ENCODE measurements around the gene C1orf21.
"Not testable (repeated sequence)": the region's sequence is repeated elsewhere in the genome, so short reads cannot be mapped to it uniquely, and the experiment has no call there.

C1orf21 gene

DNA sequence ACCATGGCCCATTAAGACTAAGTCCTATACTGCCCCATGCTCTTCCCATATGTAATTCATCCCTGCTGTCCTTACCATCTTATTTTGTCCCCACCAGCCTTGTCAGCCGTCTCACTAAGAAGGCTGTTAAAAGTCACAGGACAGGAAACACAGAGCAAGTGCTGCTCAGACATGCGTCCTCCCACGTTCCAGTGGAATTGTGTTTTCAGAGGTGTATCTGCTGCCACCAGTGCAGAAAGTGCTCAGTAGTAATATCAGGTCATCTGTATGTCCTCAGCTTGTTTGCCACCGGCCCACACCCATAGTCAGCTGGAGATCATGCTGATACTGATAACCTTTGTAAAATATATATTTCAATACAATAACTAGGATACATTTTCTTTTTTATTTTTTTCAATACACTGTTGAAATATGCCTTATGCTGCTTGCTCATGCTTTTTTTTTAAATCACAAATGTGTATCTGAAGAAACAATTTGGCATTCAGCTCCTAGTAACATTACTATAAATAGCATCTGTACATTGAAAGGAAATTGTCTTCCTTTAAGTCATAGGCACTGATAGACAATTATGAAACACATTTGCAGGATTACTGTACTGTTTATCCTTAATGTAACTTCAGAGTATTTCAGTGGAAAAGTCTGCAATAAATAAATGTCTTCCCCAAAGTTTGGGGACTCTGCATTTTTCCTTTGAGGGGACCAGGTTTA, 211.0 kb downstream of the C1orf21 start:
- peak; percentile 42 to 44 for DNase-seq (ENCODE audit: low read depth in 2 of 2)

GRCh38 chr1:184598403-184599193, 211.8 kb downstream of the C1orf21 start:
- no peak for DNase-seq (ENCODE audit: low read depth in 2 of 2)

DNA sequence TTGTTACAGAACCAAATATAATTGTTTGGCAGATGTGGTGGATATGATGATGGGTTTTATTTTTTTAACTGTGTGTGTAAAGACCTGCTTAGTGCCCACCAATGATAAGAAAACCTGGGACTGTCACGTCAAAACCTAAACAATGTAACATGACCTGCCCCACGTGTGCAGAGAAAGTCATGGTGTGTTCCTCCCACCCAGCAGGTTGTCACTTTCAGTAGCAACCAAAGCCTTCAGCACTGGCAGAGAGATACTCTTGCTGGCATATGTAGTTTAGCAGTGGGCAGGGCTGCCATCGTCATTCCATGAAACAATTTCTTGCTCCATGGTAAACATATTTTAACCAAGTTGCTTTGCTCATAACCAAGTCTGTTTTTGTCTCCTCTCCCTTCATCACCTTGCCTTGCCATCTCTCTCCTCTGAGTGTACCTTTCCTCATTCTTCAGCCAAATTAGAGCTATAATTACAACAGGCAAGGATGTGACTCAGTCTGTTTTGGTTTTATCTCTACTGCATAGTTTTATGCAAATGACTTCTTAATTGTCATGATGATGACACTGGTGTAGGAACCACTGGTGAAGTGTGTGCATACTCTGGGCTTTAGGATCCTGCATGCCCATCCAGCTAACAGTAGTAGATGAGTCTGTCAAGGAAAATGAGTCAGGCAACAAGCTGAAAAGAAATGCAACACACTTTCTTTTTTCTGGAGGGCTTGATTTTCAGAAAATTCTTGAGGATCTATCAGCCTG, 217.5 kb downstream of the C1orf21 start:
- DNase-seq (ENCODE audit: low read depth in 2 of 2) = no peak

- no peak for DNase-seq (ENCODE audit: low read depth in 2 of 2)
These were observed 219.1 kb downstream of the C1orf21 start for GRCh38 chr1:184605941-184606340.

DNA sequence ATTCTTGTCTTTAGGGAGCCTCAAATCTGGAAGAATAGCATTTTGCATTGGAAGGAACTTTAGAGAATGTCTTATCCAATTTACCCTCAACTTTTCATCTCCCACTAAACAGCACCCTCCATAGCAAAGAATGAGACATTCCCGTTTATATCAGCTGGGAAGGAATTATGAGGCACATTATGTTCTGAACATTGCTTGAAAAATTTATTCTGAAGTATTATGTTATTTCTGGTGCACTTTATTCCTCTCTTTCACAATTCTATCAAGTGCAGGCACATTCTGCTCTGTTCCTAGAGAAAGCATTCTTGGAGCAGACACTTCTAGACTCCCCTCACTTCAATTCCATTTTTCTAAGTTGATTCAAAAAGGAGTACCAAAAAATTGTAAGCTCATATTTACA, 220.0 kb downstream of the C1orf21 start:
- DNase-seq (ENCODE audit: low read depth in 2 of 2) = no peak

GRCh38 chr1:184608581-184608980, 221.8 kb downstream of the C1orf21 start:
- no peak for DNase-seq (ENCODE audit: low read depth in 2 of 2)

GRCh38 chr1:184608990-184609389, 222.2 kb downstream of the C1orf21 start:
- DNase-seq (ENCODE audit: low read depth in 2 of 2) = no peak

DNA sequence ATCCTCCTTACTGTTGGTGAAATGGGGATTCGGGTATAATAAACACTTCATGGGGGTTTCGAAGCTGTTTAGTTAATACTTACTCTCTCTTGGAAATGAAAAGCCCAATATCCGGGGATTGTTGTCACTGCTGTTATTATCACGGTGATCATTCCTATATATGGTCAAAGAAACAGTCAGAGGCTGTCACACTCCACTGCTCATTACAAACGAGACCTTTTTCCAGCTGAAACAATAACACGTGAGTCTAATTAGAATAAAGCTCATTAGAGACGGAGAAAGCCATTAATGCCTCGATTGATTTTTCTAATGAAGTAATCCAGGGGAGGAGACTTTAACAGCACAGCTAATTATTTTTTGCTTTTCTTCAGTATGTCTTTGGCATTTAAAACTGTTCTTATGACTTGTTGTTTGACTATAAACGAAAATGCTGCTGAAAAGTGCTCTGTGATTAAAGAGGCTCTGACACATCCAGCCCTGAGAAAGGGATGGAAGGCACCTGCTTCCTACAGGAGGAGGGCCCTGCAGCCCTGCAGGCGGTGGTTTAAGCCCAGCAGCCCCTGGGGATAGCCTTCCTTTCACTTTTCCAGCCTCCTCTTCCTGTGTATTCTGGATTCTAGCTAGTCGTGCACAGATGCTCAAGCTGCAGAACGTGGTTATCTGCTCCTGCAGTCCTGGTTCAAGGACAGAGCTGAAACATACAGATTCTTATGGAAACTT, 224.2 kb downstream of the C1orf21 start:
- DNase-seq (ENCODE audit: low read depth in 2 of 2) = no peak

DNA sequence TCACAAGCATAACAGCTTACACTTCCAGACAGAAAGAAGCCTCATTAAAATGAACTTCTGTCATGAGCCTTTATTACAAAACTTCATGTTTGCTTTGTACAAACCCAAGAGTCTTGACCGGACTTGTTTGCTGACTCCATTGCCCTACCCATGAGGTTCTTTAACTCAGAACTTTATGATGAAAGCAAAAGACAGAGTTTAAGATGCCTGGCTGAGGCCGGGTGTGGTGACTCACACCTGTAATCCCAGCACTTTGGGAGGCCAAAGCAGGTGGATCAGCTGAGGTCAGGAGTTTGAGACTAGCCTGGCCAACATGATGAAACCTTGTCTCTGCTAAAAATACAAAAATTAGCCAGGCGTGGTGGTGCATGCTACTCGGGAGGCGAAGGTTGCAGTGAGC, 225.4 kb downstream of the C1orf21 start:
- not testable (repeated sequence) for DNase-seq (ENCODE audit: low read depth in 2 of 2)

GRCh38 chr1:184614667-184615066, 227.8 kb downstream of the C1orf21 start:
- DNase-seq (ENCODE audit: low read depth in 2 of 2) = no peak

DNA sequence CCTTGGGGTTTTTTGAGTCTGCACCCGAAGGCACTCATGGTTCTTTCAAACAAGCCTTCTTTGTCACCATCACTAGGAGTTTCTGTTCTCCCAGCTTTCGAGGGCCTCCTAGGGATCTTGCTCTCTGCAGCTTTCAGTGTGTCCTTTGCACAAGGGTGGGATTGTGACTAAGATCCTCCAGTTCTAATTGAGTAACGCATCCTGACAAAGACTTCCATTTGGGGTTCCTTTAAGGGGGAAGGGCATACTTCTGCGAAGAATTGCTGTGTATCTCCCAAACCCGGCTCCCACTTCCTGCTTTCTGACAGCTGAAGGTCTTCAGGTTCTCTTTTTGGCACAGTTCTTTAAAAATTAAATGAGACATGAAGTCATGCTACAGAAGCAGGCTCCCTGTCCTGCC, 228.5 kb downstream of the C1orf21 start:
- no peak for DNase-seq (ENCODE audit: low read depth in 2 of 2)

GRCh38 chr1:184616504-184616903, 229.7 kb downstream of the C1orf21 start:
- DNase-seq (ENCODE audit: low read depth in 2 of 2) = no peak

GRCh38 chr1:184617433-184618029, 230.7 kb downstream of the C1orf21 start:
- no peak for DNase-seq (ENCODE audit: low read depth in 2 of 2)

DNA sequence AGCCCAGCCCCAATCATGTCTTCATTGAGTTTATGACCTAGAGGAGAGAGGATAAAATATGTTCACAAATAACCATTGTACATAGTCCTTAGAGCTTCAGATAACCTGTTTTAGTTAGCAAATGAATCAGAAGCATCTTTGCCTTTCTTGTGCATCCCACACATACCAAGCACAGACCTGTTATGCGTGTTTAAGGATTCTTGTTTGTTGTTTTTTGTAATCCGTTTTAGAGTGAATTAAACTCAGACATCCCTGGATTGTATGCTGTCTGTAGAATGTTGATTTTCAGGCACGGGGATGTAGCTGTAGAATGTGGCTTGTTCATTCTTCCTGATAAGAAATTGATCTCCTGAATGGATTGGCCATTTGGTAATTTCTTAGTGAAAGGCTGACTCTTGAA, 232.0 kb downstream of the C1orf21 start:
- no peak for DNase-seq (ENCODE audit: low read depth in 2 of 2)

- no peak for DNase-seq (ENCODE audit: low read depth in 2 of 2)
These were observed 233.6 kb downstream of the C1orf21 start for GRCh38 chr1:184620469-184620868.

DNA sequence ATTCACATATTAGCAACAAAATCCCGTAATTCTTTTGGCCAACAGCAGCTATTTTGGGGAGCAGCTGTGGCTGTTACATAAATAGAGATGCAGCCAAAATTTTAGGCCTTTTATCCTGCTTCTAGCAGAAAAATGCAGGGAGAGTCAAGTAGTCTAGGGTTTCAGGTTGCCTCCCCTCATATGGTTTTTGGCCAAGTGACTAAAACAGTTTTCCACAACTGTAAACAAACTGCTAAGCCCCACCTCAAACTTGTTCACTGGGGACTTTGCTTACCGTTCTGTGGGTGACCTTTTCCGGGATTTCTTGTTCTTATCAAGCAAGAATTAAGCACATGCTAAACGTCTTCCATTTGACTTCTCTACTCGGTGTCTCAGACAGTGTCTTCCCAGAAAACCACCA, 234.4 kb downstream of the C1orf21 start:
- DNase-seq (ENCODE audit: low read depth in 2 of 2) = peak; percentile 14 to 21

- peak; percentile 77 to 81 for DNase-seq (ENCODE audit: low read depth in 2 of 2)
These were observed 235.5 kb downstream of the C1orf21 start for GRCh38 chr1:184622136-184622823.

DNA sequence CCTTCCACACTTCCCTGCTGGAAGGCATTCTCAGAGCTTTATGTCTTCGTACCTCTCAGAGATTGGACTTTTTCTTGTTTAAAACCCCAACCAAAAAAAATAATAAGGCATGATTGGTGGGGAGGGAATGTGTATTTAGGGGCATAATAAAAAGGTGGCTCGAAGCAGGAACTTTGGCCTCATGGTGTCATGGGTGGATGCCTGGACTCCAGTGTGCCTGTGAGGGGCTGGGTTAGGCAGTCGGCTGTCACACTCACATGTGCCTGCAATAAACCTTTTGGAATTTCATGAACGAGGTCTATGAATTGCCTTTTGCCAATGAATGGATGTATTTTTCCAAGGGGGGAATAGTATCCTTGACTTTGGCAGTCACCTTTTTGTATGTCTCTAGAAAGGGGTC, 236.6 kb downstream of the C1orf21 start:
- DNase-seq (ENCODE audit: low read depth in 2 of 2) = no peak

- DNase-seq (ENCODE audit: low read depth in 2 of 2) = no peak
These were observed 237.2 kb downstream of the C1orf21 start for GRCh38 chr1:184624051-184624450.

DNA sequence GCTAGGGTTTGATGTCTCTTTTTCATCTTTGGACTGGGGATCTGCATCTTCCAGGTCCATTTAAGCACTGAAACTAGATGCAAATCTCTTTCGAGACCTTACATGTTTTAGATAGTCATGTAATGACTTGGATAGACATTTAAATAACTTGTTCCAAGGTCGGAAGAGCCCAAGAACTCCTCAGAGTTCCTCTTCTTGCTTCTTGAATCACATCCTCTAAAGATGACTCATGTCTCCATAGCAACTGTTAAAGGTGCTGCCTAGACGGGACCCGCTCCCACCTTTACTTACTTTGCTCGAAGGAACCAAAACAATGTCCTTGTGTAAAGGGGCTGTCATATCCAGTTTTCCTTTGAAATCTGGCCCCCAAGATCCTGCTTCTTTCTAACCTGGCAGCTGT, 237.8 kb downstream of the C1orf21 start:
- no peak for DNase-seq (ENCODE audit: low read depth in 2 of 2)

GRCh38 chr1:184625271-184625670, 238.4 kb downstream of the C1orf21 start:
- DNase-seq (ENCODE audit: low read depth in 2 of 2) = no peak
